Endometrium (tissue), 2 donors: ENCODE data around the gene OR4K15.
"Not testable (repeated sequence)": the region's sequence is repeated elsewhere in the genome, so short reads cannot be mapped to it uniquely, and the experiment has no call there.

ENCODE experiments used
- FAIRE-seq: peaks from 2 replicates; lab custom pipeline; 2012; peaks lifted over from hg19 to GRCh38; lab: Jason Lieb, UNC
- donor health status: control.
- donor health status: control.

Gene OR4K15, protein sequence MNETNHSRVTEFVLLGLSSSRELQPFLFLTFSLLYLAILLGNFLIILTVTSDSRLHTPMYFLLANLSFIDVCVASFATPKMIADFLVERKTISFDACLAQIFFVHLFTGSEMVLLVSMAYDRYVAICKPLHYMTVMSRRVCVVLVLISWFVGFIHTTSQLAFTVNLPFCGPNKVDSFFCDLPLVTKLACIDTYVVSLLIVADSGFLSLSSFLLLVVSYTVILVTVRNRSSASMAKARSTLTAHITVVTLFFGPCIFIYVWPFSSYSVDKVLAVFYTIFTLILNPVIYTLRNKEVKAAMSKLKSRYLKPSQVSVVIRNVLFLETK

DNA sequence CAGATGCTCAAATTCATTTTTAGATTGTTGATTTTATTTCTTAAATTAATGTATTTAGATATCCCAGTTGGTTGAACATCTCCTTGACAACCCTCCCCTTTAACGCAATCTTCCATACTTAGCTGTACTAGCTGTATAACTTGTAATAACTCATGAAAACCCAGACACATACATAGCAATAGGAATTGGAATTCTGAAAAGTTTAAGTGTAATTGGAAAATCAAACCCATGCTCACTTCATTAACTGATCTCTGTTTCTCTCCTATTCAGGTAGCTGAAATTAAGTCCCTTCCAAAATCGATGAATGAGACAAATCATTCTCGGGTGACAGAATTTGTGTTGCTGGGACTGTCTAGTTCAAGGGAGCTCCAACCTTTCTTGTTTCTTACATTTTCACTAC, at the start of gene OR4K15:
OR4K15 (plus strand) TSS at position 301 of the 400 bp plus-strand sequence; CDS start at position 301, 0 bp downstream.
- no peak for FAIRE-seq

DNA sequence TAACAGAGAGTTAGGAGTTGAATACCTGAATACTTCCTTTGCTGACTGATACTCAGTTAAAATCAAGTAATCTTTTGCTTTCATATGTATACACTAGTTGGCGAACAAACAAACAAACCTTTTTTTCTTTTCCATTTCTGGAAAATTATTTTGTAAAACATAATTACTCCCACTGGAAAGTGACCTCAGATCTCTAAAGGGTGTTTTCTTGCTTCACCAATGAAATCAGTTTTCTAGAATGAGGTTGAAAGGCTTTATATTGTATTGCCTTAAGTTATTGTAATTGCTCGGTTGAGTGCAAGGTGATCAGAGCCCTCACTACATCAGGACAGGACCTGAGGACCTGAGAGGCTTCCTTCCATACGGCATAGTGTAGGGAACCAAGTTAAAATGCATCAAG, 44.8 kb upstream of the OR4K15 start, which contains the start of gene OR4K1:
OR4K1 (plus strand) TSS at position 301 of the 400 bp plus-strand sequence. CDS start 4,750 bp downstream, outside the sequence.
- FAIRE-seq = no peak

DNA sequence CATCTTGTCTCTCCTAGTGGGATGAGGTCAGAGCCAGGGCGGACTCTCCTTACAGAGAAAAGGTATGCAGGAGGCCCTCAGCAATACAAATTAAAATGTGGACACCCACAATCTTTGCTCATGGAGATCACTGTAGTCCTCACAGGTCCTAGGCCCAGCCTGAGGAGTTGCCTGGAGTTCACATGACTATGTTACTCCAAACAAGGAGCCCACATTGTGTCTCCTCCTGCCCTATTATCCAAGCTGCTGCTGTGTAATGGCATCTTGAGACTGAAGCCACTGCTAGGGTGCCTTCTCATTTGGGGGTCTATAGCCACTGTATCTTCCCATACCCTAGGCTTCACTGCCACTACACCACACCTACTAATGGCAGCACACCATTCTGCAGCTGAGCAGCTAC, 33.7 kb upstream of the OR4K15 start:
- FAIRE-seq = no peak

DNA sequence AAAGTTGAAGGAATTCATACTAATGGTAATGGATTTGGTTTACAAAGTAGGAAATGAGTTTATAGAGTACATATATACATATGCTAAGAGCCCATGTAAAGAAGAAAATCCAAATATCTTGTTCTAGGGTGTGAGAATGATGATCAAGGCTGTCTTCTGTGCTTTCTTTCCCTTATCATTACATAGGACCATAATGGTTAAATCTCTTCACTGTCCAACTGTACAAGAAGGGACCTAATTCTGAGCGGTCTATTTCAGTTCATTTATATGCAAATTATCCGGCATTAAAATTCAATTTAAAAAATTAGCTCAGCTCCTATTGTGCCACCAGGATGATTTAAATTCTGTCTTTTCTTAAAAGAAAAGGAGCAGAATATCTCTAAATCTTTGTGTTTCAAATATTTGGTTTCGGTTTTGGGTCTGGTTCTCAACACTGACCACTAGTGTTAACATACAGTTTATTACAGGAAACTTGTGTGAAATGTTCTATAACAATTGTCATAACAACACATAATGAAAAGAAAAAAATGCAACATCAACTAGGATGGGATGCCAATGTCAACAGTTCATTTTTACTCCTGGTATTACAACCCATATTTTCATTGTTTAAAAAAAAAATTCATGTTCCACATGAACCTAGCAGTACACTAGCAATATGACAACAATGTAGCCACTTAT, 27.8 kb upstream of the OR4K15 start:
- no peak for FAIRE-seq

DNA sequence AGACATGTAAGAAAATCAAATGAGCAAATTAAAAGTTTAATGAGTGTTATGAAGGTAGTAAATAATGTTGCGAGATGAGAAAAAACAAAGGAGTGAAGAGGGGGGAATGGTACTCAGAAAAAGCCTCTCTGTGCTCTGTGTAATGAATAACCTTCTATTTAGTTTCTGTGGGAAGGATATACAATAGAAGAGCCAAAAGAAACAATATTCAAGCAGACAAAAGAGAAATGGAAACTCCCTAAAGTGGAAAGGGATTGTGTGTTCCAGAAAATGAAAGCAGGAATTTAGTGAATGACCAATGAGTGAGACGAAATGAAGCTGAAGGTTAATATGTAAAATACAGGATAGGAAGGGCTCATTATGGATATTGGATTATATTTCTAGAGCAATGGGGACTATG, 26.2 kb upstream of the OR4K15 start:
- no peak for FAIRE-seq

DNA sequence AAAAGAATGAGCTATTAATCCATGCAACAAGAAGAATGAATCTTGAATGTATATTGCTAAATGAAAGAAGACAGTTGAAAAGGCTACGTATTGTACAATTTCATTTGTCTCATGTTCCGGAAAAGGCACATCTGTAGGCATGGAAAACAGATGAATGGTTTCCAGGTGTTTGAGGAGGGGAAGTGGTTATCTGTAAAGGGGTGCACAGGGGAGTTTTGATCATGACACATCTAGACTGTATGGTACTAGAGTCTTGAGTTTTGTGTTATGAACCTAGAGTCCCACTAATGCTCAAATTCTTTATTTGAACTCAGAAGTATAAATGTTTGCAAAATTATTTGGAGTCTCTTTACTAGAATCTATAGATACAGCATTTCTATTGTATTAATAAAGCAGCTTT, 5.7 kb upstream of the OR4K15 start:
- not testable (repeated sequence) for FAIRE-seq

DNA sequence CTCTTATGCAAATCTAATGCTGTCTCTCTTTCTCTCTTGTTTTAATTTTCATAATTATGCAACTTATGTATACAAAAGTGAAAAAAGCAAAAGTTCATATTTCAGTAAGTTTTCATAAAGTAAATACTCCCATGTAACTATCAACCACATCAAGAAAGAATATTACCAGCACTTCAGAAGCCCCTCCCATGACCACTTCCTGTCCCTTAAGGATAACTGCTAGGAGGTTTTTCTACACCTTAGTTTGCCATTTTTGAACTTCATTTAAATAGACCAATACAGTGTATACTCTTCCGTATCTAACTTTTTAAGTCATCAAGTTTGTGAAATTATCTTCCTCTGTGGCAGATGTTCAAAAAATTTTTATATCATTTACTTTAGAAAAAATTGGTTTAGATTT, 547 bp upstream of the OR4K15 start:
- no peak for FAIRE-seq

DNA sequence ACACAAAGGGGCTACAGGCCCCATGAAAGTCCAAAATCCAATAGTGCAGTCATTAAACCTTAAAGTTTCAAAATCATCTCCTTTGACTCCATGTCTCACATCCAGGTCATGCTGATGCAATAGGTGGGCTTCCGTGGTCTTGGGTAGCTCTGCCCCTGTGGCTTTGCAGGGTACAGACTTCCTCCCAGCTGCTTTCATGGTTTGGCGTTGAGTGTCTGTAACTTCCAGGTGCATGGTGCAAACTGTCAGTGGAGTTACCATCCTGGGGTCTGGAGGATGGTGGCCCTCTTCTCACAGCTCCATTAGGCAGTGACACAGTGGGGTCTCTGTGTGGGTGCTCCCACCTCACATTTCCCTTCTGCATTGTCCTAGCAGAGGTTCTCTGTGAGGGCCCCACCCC, 18.0 kb downstream of the OR4K15 start:
- no peak for FAIRE-seq

DNA sequence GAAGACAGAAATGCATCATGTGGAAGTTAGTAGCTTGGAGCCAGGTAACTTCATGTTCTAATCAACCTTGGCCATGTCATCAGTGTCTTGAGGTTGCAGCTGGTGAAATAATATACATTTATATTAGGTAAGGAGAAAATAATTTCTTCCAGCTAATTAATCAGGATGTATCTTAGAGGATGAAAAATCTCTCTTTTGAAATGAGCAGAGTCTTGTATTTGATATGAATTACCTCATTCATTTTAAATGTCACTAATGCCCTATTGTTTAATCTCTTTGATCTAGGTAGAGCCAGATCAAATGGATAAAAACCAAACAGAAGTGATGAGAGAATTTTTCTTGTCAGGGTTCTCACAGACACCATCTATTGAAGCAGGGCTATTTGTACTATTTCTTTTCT, 26.5 kb downstream of the OR4K15 start, which contains the start of gene OR4Q2:
OR4Q2 (plus strand) TSS at position 301 of the 400 bp plus-strand sequence.
- FAIRE-seq = no peak

DNA sequence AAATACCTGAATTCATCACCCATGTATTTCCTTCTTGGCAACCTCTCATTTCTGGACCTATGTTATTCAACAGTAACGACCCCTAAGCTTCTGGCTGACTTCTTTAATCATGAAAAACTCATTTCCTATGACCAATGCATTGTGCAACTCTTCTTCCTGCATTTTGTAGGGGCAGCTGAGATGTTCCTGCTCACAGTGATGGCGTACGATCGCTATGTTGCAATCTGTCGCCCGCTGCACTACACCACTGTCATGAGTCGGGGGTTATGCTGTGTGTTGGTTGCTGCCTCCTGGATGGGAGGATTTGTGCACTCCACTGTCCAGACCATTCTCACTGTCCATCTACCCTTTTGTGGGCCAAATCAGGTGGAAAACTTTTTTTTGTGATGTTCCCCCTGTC, 26.9 kb downstream of the OR4K15 start:
- FAIRE-seq = no peak

DNA sequence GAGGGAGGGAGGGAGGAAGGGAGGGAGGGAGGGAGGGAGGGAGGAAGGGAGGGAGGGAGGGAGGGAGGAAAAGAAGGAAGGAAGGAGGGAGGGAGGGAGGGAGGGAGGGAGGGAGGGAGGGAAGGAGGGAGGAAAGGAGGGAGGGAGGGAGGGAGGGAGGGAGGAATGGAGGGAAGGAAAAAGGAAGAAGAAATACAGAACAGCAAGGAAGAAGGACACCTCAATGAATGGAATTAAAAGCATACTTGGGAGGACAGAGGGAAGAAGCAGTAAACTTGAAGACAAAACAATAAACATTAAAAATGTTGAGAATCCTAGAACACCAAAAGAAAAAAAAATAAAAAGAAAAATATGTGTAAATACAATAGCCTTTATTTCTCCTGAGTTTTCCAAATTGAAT, 32.8 kb downstream of the OR4K15 start:
- no peak for FAIRE-seq

DNA sequence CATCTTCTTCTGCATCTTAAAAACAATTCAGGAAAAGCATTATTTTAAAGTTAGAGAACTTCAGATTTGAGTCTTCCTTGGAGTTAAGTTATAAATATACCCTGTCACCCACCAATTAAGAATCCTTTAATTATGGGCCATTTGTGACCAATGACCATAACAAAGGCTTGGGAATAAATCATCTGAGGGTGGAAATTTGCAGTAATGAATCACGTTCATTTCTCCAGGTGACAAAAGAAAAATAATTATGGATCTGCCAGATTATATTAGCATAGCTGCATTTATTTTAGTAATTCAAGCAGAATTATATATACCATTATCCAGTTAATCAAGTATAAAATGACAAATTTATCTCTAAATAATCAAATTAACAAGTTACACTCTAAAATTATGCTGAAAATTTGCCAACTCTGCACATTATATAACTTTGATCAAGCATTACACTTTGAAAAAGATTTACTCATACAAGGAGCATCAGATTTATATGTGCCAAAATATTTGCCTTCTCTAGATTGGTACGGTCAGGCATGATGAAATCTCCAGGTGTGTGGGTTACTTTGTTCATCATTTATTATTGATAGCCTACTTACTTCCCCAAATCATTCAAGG, 44.0 kb downstream of the OR4K15 start, which contains the start of gene OR4K14:
OR4K14 (minus strand) TSS at position 51 of the 609 bp plus-strand sequence. CDS start 4,114 bp downstream, outside the sequence.
- FAIRE-seq = no peak
